ENCODE measurements around the gene LELP1.
"Not testable (repeated sequence)": the region's sequence is repeated elsewhere in the genome, so short reads cannot be mapped to it uniquely, and the experiment has no call there.

LELP1 gene
- 0 reads per million in 3 donors for total RNA-seq

DNA sequence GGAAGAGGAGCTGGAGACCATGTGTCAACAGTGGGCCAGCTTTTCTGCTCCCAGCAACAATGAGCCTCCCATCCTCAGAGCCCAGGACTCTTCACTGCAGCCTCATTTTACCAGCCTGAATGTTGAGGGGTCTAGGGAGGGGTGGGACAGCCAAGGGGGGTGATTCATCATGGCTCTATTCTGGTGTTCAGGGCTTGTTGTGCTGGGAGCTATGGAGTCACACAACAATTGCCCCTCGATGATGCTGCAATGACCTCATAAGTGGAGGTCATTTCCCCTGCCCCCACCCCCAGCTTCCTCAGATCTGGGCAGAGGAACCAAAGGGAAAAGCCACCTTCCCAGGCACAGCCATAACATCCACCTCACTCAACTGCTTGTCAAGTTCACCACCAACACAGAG, at the start of gene LELP1:
Gene LELP1, plus strand, starts transcription at position 301 of the 400 bp plus-strand sequence. CDS start 1,278 bp downstream, outside the sequence.
- no peaks in the 10 kb centered on the region for H3K4me1 ChIP-seq (ENCODE audit: control insufficient read depth, insufficient read depth, low read length, poor library complexity, severe bottlenecking)
- no peak for DNase-seq
- peaks cover 2% of the 10 kb centered on the region for H3K27me3 ChIP-seq (replicated peaks; ENCODE audit: control insufficient read depth, insufficient read depth, low read length, poor library complexity, severe bottlenecking)

DNA sequence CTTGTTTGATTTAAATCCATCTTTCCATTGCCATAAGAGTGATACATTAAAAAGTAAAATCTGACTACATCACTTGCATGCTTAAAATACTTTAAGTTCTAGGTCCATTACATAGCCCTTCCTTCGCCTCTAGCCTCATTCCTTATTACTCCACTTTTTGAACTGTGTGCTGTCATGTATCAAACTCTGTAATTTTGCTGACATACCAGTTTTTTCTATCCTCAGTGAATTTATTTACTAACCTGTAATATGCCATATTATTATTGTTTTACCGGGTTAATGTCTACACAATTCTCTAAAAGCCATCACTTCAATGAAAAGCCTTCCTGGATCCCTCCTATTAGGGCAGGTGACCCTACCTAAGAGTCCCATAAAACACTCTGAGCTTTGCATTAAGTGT, 47.7 kb upstream of the LELP1 start:
- no peaks in the 10 kb centered on the region for H3K27me3 ChIP-seq (replicated peaks; ENCODE audit: control insufficient read depth, insufficient read depth, low read length, poor library complexity, severe bottlenecking)
- no peaks in the 10 kb centered on the region for H3K36me3 ChIP-seq (ENCODE audit: control insufficient read depth, insufficient read depth, low read length)
- no peak for DNase-seq
- H3K4me3 ChIP-seq (ENCODE audit: insufficient read depth, low read depth, low read length, poor library complexity, severe bottlenecking): no peak overlapping the region
- H3K27ac ChIP-seq (ENCODE audit: insufficient read depth, low read length, poor library complexity, severe bottlenecking): no peak overlapping the region
- H3K9me3 ChIP-seq (ENCODE audit: control insufficient read depth, low read length): peaks cover 5% of the 10 kb centered on the region
- H3K4me1 ChIP-seq (ENCODE audit: control insufficient read depth, insufficient read depth, low read length, poor library complexity, severe bottlenecking): no peaks in the 10 kb centered on the region

More for the DNA sequence above, at the start of gene LELP1:
- Histone ChIP-seq H3K36me3 (ENCODE audit: control insufficient read depth, insufficient read depth, low read length) (no peaks in the 10 kb centered on the region), H3K27ac (ENCODE audit: insufficient read depth, low read length, poor library complexity, severe bottlenecking) (no peak within 1 kb of the TSS), H3K4me3 (ENCODE audit: insufficient read depth, low read depth, low read length, poor library complexity, severe bottlenecking) (no peak within 1 kb of the TSS), H3K9me3 (ENCODE audit: control insufficient read depth, low read length) (no peaks in the 10 kb centered on the region)

DNA sequence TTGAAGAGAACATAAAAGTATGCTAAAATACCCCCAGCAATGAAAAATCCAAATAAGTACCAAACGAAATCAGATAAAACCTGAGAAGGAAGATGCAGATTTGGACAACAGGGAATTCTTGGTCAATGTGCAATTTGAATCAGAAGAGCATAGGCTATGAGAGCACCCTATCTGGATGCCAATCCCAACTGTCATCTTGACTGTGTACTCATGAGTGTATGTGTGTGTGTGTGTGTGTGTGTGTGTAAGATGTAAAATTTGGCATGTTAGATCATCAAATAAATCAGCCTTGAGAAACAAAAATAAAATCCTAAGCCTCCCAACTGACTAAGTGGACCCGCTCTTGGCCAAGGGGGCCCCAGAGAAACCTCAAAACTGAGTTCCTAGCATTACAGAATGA, 34.5 kb upstream of the LELP1 start:
- H3K4me1 ChIP-seq (ENCODE audit: control insufficient read depth, insufficient read depth, low read length, poor library complexity, severe bottlenecking): no peaks in the 10 kb centered on the region
- no peaks in the 10 kb centered on the region for H3K27me3 ChIP-seq (replicated peaks; ENCODE audit: control insufficient read depth, insufficient read depth, low read length, poor library complexity, severe bottlenecking)
- H3K27ac ChIP-seq (ENCODE audit: insufficient read depth, low read length, poor library complexity, severe bottlenecking): no peak overlapping the region
- no peak for DNase-seq
- no peaks in the 10 kb centered on the region for H3K36me3 ChIP-seq (ENCODE audit: control insufficient read depth, insufficient read depth, low read length)
- H3K4me3 ChIP-seq (ENCODE audit: insufficient read depth, low read depth, low read length, poor library complexity, severe bottlenecking): no peak overlapping the region
- H3K9me3 ChIP-seq (ENCODE audit: control insufficient read depth, low read length): no peaks in the 10 kb centered on the region

- DNase-seq: no peak
- Histone ChIP-seq H3K27me3 (replicated peaks; ENCODE audit: control insufficient read depth, insufficient read depth, low read length, poor library complexity, severe bottlenecking) (no peaks in the 10 kb centered on the region), H3K4me1 (ENCODE audit: control insufficient read depth, insufficient read depth, low read length, poor library complexity, severe bottlenecking) (no peaks in the 10 kb centered on the region), H3K36me3 (ENCODE audit: control insufficient read depth, insufficient read depth, low read length) (no peaks in the 10 kb centered on the region), H3K27ac (ENCODE audit: insufficient read depth, low read length, poor library complexity, severe bottlenecking) (no peak overlapping the region), H3K4me3 (ENCODE audit: insufficient read depth, low read depth, low read length, poor library complexity, severe bottlenecking) (no peak overlapping the region), H3K9me3 (ENCODE audit: control insufficient read depth, low read length) (no peaks in the 10 kb centered on the region)
Observed at GRCh38 chr1:153174624-153175023, 28.6 kb upstream of the LELP1 start.

DNA sequence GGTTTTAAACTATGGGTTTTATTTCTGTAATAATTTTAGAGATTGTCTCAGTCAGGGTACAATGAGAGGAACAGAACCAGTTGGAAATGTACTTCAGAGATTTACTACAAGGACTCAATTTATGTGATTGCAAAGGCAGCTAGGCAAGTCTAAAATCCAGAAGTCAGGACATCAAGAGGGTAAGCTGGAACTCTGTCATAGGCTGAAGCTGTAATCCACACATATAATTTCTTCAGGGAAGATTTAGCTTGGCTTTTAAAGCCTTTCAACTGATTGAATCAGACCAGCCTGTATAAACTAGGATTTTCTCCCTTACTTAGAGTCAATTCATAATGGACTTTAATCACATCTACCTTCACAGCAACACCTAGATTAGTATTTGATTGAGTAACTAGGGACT, 24.3 kb upstream of the LELP1 start:
- H3K4me3 ChIP-seq (ENCODE audit: insufficient read depth, low read depth, low read length, poor library complexity, severe bottlenecking): no peak overlapping the region
- H3K27ac ChIP-seq (ENCODE audit: insufficient read depth, low read length, poor library complexity, severe bottlenecking): no peak overlapping the region
- no peak for DNase-seq

DNA sequence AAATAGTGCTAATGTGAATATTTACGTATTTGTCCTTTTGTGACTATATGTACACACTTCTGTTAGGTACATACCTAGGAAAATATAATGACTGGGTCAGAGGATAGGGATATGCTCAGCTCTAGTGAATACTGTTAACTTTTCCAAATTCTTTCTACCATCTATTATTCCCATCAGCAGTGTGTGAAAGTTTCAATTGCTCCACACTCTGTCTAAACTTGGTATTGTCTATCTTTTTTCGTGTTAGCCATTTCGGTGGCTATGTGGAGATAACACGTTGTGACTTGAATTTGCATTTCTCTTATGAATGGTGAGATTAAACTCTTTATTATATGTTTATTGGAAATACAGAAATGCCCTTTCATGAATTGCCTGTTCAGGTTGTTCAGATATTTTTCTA, 22.7 kb upstream of the LELP1 start:
- no peaks in the 10 kb centered on the region for H3K9me3 ChIP-seq (ENCODE audit: control insufficient read depth, low read length)
- no peak overlapping the region for H3K4me3 ChIP-seq (ENCODE audit: insufficient read depth, low read depth, low read length, poor library complexity, severe bottlenecking)
- no peak overlapping the region for H3K27ac ChIP-seq (ENCODE audit: insufficient read depth, low read length, poor library complexity, severe bottlenecking)
- no peaks in the 10 kb centered on the region for H3K36me3 ChIP-seq (ENCODE audit: control insufficient read depth, insufficient read depth, low read length)
- H3K27me3 ChIP-seq (replicated peaks; ENCODE audit: control insufficient read depth, insufficient read depth, low read length, poor library complexity, severe bottlenecking): no peaks in the 10 kb centered on the region
- no peaks in the 10 kb centered on the region for H3K4me1 ChIP-seq (ENCODE audit: control insufficient read depth, insufficient read depth, low read length, poor library complexity, severe bottlenecking)
- no peak for DNase-seq

More for the DNA sequence above, 24.3 kb upstream of the LELP1 start:
- Histone ChIP-seq H3K36me3 (ENCODE audit: control insufficient read depth, insufficient read depth, low read length) (no peaks in the 10 kb centered on the region), H3K4me1 (ENCODE audit: control insufficient read depth, insufficient read depth, low read length, poor library complexity, severe bottlenecking) (no peaks in the 10 kb centered on the region), H3K9me3 (ENCODE audit: control insufficient read depth, low read length) (no peaks in the 10 kb centered on the region), H3K27me3 (replicated peaks; ENCODE audit: control insufficient read depth, insufficient read depth, low read length, poor library complexity, severe bottlenecking) (no peaks in the 10 kb centered on the region)

DNA sequence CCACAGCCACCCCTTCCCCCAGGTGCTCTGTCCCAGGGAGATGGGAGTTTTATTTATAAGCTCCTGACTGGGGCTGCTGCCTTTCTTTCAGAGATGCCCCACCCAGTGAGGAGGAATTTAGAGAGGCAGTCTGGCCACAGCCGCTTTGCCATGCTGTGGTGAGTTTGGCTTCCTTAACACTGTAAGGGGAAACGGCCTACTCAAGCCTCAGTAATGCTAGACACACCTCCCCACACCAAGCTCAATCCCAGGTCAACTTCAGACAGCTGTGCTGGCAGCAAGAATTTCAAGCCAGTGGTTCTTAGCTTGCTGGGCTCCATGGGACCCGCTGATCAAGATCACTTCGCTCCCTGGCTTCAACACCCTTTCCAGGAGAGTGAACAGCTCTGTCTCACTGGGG, 14.9 kb upstream of the LELP1 start:
- not testable (repeated sequence) for H3K27ac ChIP-seq (ENCODE audit: insufficient read depth, low read length, poor library complexity, severe bottlenecking); H3K27me3 ChIP-seq (replicated peaks; ENCODE audit: control insufficient read depth, insufficient read depth, low read length, poor library complexity, severe bottlenecking)

DNA sequence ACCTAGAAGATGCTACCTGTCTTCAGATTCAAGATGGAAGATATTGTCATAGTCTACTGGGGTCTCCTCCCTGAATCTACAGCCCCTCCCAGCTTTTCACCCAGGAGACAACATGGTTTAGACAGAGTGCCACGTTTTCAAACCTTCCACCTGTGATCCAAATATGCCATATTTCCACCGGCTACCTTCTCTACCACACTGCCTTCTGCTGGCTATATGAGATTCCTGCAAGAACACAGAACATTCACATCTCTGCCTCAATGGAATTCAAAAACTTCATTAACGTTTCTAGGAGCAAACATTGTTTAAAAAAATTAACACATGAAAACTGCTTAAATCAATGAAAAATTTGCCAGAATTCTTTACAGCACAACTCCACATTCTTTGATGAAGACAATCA, 12.9 kb upstream of the LELP1 start:
- Histone ChIP-seq H3K4me3 (ENCODE audit: insufficient read depth, low read depth, low read length, poor library complexity, severe bottlenecking) (no peak overlapping the region), H3K27ac (ENCODE audit: insufficient read depth, low read length, poor library complexity, severe bottlenecking) (no peak overlapping the region), H3K4me1 (ENCODE audit: control insufficient read depth, insufficient read depth, low read length, poor library complexity, severe bottlenecking) (no peaks in the 10 kb centered on the region), H3K9me3 (ENCODE audit: control insufficient read depth, low read length) (no peaks in the 10 kb centered on the region), H3K36me3 (ENCODE audit: control insufficient read depth, insufficient read depth, low read length) (no peaks in the 10 kb centered on the region), H3K27me3 (replicated peaks; ENCODE audit: control insufficient read depth, insufficient read depth, low read length, poor library complexity, severe bottlenecking) (no peaks in the 10 kb centered on the region)
- no peak for DNase-seq

More for the DNA sequence above, 14.9 kb upstream of the LELP1 start:
- not testable (repeated sequence) for H3K9me3 ChIP-seq (ENCODE audit: control insufficient read depth, low read length); H3K4me1 ChIP-seq (ENCODE audit: control insufficient read depth, insufficient read depth, low read length, poor library complexity, severe bottlenecking); H3K36me3 ChIP-seq (ENCODE audit: control insufficient read depth, insufficient read depth, low read length); DNase-seq; H3K4me3 ChIP-seq (ENCODE audit: insufficient read depth, low read depth, low read length, poor library complexity, severe bottlenecking)

GRCh38 chr1:153192697-153193096, 10.5 kb upstream of the LELP1 start:
- H3K36me3 ChIP-seq (ENCODE audit: control insufficient read depth, insufficient read depth, low read length): no peaks in the 10 kb centered on the region
- DNase-seq: no peak
- no peak overlapping the region for H3K4me3 ChIP-seq (ENCODE audit: insufficient read depth, low read depth, low read length, poor library complexity, severe bottlenecking)
- no peaks in the 10 kb centered on the region for H3K27me3 ChIP-seq (replicated peaks; ENCODE audit: control insufficient read depth, insufficient read depth, low read length, poor library complexity, severe bottlenecking)
- H3K4me1 ChIP-seq (ENCODE audit: control insufficient read depth, insufficient read depth, low read length, poor library complexity, severe bottlenecking): no peaks in the 10 kb centered on the region
- H3K9me3 ChIP-seq (ENCODE audit: control insufficient read depth, low read length): no peaks in the 10 kb centered on the region
- no peak overlapping the region for H3K27ac ChIP-seq (ENCODE audit: insufficient read depth, low read length, poor library complexity, severe bottlenecking)

DNA sequence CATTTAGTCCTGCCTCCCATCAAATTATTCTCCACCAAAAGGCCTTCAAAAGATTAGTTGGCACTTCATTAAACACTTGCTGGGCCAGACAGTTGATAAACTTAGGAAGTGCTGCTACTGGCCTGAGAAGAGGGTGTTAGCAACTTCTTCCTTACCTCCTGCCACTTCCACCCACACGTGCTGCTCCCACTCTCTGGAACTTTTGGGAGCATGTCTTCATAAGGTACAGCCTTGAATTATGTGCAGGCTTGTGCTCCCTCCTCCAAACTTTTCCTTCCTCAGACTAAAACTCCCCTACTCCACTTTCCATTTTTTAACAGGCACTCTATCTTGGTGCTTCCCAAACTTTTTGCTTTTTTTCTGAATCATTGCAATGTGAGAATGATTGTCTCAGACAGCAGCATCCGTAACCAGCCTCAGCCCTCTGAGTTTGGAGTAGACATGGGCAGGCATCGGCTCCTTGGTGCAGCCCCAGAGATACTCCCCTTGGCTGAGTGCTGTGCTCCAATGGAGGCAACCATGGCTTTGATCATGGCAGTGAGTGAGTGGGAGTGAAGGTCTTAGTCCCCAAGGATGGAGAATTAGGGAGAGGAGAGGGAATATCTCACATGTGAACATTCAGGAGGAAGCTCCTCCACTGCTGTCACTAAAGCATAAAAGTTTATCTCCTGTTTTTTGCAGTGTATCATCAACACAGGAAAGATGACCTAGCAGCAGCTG, 8.7 kb upstream of the LELP1 start:
- Histone ChIP-seq H3K36me3 (ENCODE audit: control insufficient read depth, insufficient read depth, low read length) (no peaks in the 10 kb centered on the region), H3K27me3 (replicated peaks; ENCODE audit: control insufficient read depth, insufficient read depth, low read length, poor library complexity, severe bottlenecking) (peaks cover 2% of the 10 kb centered on the region), H3K4me1 (ENCODE audit: control insufficient read depth, insufficient read depth, low read length, poor library complexity, severe bottlenecking) (no peaks in the 10 kb centered on the region), H3K4me3 (ENCODE audit: insufficient read depth, low read depth, low read length, poor library complexity, severe bottlenecking) (no peak overlapping the region), H3K27ac (ENCODE audit: insufficient read depth, low read length, poor library complexity, severe bottlenecking) (no peak overlapping the region), H3K9me3 (ENCODE audit: control insufficient read depth, low read length) (no peaks in the 10 kb centered on the region)
- DNase-seq: no peak
